ENCODE results near the gene PLEKHA4.
A peak's percentile ranks its signal among the peaks of the same experiment; 100 is the strongest.

- no peak for TF ChIP-seq KAT2B (IDR thresholded peaks at IDR 0.05; ENCODE audit: low read depth, low read length)
- TF ChIP-seq CTCF (IDR thresholded peaks at IDR 0.05 in 2 of 3, conservative IDR thresholded peaks at IDR 0.05 in 1 of 3; ENCODE audit: insufficient read depth in 2 of 3, low read depth in 1 of 3, low read length in 3 of 3), result no peak
- TF ChIP-seq ZNF444 (CRISPR knock-in tag; IDR thresholded peaks at IDR 0.05), result no peak
- TF ChIP-seq, protein P1, sequence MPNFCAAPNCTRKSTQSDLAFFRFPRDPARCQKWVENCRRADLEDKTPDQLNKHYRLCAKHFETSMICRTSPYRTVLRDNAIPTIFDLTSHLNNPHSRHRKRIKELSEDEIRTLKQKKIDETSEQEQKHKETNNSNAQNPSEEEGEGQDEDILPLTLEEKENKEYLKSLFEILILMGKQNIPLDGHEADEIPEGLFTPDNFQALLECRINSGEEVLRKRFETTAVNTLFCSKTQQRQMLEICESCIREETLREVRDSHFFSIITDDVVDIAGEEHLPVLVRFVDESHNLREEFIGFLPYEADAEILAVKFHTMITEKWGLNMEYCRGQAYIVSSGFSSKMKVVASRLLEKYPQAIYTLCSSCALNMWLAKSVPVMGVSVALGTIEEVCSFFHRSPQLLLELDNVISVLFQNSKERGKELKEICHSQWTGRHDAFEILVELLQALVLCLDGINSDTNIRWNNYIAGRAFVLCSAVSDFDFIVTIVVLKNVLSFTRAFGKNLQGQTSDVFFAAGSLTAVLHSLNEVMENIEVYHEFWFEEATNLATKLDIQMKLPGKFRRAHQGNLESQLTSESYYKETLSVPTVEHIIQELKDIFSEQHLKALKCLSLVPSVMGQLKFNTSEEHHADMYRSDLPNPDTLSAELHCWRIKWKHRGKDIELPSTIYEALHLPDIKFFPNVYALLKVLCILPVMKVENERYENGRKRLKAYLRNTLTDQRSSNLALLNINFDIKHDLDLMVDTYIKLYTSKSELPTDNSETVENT (CRISPR knock-in tag; IDR thresholded peaks at IDR 0.05), result 0 out of 2 replicates have a peak, but pooled peaks have one; percentile 41
- TF ChIP-seq TOE1 (IDR thresholded peaks at IDR 0.05; ENCODE audit: borderline replicate concordance), result no peak
- no peak for TF ChIP-seq TOE1 (CRISPR knock-in tag; IDR thresholded peaks at IDR 0.05; ENCODE audit: borderline replicate concordance, low read depth)
- TF ChIP-seq FOSL1 (tag; conservative IDR thresholded peaks at IDR 0.05), result no peak
- TF ChIP-seq TCF7 (IDR thresholded peaks at IDR 0.05; ENCODE audit: borderline replicate concordance), result no peak
- TF ChIP-seq, protein P2, sequence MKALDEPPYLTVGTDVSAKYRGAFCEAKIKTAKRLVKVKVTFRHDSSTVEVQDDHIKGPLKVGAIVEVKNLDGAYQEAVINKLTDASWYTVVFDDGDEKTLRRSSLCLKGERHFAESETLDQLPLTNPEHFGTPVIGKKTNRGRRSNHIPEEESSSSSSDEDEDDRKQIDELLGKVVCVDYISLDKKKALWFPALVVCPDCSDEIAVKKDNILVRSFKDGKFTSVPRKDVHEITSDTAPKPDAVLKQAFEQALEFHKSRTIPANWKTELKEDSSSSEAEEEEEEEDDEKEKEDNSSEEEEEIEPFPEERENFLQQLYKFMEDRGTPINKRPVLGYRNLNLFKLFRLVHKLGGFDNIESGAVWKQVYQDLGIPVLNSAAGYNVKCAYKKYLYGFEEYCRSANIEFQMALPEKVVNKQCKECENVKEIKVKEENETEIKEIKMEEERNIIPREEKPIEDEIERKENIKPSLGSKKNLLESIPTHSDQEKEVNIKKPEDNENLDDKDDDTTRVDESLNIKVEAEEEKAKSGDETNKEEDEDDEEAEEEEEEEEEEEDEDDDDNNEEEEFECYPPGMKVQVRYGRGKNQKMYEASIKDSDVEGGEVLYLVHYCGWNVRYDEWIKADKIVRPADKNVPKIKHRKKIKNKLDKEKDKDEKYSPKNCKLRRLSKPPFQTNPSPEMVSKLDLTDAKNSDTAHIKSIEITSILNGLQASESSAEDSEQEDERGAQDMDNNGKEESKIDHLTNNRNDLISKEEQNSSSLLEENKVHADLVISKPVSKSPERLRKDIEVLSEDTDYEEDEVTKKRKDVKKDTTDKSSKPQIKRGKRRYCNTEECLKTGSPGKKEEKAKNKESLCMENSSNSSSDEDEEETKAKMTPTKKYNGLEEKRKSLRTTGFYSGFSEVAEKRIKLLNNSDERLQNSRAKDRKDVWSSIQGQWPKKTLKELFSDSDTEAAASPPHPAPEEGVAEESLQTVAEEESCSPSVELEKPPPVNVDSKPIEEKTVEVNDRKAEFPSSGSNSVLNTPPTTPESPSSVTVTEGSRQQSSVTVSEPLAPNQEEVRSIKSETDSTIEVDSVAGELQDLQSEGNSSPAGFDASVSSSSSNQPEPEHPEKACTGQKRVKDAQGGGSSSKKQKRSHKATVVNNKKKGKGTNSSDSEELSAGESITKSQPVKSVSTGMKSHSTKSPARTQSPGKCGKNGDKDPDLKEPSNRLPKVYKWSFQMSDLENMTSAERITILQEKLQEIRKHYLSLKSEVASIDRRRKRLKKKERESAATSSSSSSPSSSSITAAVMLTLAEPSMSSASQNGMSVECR (CRISPR knock-in tag; IDR thresholded peaks at IDR 0.05), result no peak
- no peak for TF ChIP-seq NR3C1 (CRISPR knock-in tag; IDR thresholded peaks at IDR 0.05)
- TF ChIP-seq, protein P3, sequence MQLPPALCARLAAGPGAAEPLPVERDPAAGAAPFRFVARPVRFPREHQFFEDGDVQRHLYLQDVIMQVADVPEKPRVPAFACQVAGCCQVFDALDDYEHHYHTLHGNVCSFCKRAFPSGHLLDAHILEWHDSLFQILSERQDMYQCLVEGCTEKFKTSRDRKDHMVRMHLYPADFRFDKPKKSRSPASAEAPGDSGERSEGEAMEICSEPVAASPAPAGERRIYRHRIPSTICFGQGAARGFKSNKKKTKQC (CRISPR knock-in tag; IDR thresholded peaks at IDR 0.05), result 0 out of 2 replicates have a peak, but pooled peaks have one; percentile 31
- 0 out of 2 replicates have a peak, but pooled peaks have one; percentile 13 for TF ChIP-seq JUND (IDR thresholded peaks at IDR 0.05; ENCODE audit: borderline replicate concordance, low read depth, low read length)
- TF ChIP-seq JUND (tag; IDR thresholded peaks at IDR 0.05; ENCODE audit: borderline replicate concordance, low read depth, low read length), result no peak
- TF ChIP-seq NFXL1 (CRISPR knock-in tag; IDR thresholded peaks at IDR 0.05), result no peak
Observed at GRCh38 chr19:48858984-48859710, 9.3 kb downstream of the PLEKHA4 start.
